Measurements from ENCODE around the gene GOLGB1. TPM values are rescaled to one million over a fixed set of nuclear protein-coding genes. Genes with fewer than 3 reads are reported as not detected.

The GOLGB1 gene
- total and polyA plus RNA-seq, 7 donors, result 9.7 to 70.1 (median 44.8) TPM

- no peak overlapping the region for H3K27ac ChIP-seq
- no peak overlapping the region for H3K4me3 ChIP-seq
- no peaks in the 10 kb centered on the region for H3K4me1 ChIP-seq
- no peaks in the 10 kb centered on the region for H3K36me3 ChIP-seq
- TF ChIP-seq CTCF (IDR thresholded peaks at IDR 0.05) (no peak), EP300 (IDR thresholded peaks at IDR 0.05) (no peak), POLR2AphosphoS5 (IDR thresholded peaks at IDR 0.05) (no peak), POLR2A (IDR thresholded peaks at IDR 0.05) (no peak)
- no peaks in the 10 kb centered on the region for H3K9me3 ChIP-seq
- no peak for DNase-seq
- WGBS, 2 donors, result 97 to 98% methylated on average over 2 of the region's 2 CpGs
- no peaks in the 10 kb centered on the region for H3K27me3 ChIP-seq
- intact Hi-C loops (cut with DNase I), result no loop called here
Measured at GRCh38 chr3:121619691-121620090, 129.8 kb downstream of the GOLGB1 start.

Small RNA genes lying within 50 kb of the gene (small RNA-seq; reads per million reads assigned to genes)
- 0 reads per million in 3 donors for gene RNU4-62P

Other genes with a start within 250 kb of the GOLGB1 start
- under 1 TPM; 0.16 to 0.71 (median 0.48) TPM for gene POLQ, start 203.8 kb downstream of the GOLGB1 start, total RNA-seq
- gene POLQ, start 203.8 kb downstream of the GOLGB1 start, polyA plus RNA-seq, result 1 to 10 TPM in 1 of 3 donors, under 1 TPM in 2; under 0.01 to 2.0 (median 0.46) TPM
- not detected for gene ARGFX, start 181.8 kb downstream of the GOLGB1 start, total RNA-seq
- not detected for gene ARGFX, start 181.8 kb downstream of the GOLGB1 start, polyA plus RNA-seq
- not detected for gene FBXO40, start 156.4 kb downstream of the GOLGB1 start, total RNA-seq
- gene FBXO40, start 156.4 kb downstream of the GOLGB1 start, polyA plus RNA-seq, result under 1 TPM in 1 of 3 donors, not detected in 2; under 0.01 TPM
- gene HCLS1, start 88.8 kb downstream of the GOLGB1 start, total RNA-seq, result 10 to 100 TPM; 34.2 to 51.4 (median 38.6) TPM
- gene HCLS1, start 88.8 kb downstream of the GOLGB1 start, polyA plus RNA-seq, result 10 to 100 TPM; 13.2 to 91.9 (median 22.2) TPM
- gene IQCB1, start 85.3 kb upstream of the GOLGB1 start, total RNA-seq, result 10 to 100 TPM; 18.9 to 21.6 (median 19.8) TPM
- gene IQCB1, start 85.3 kb upstream of the GOLGB1 start, polyA plus RNA-seq, result 10 to 100 TPM in 1 of 3 donors, 1 to 10 TPM in 2; 6.2 to 15.3 (median 7.2) TPM
- gene EAF2, start 85.5 kb upstream of the GOLGB1 start, total RNA-seq, result 1 to 10 TPM; 3.3 to 7.8 (median 6.5) TPM
- gene EAF2, start 85.5 kb upstream of the GOLGB1 start, polyA plus RNA-seq, result 10 to 100 TPM in 2 of 3 donors, 1 to 10 TPM in 1; 9.6 to 16.0 (median 12.7) TPM
- 1 to 10 TPM in 3 of 4 donors, under 1 TPM in 1; 0.82 to 2.1 (median 1.2) TPM for gene SLC15A2, start 144.7 kb upstream of the GOLGB1 start, total RNA-seq
- 1 to 10 TPM in 1 of 3 donors, under 1 TPM in 2; 0.46 to 1.4 (median 0.60) TPM for gene SLC15A2, start 144.7 kb upstream of the GOLGB1 start, polyA plus RNA-seq